Smooth muscle cell (in vitro differentiated cells): Measurements from ENCODE around the gene ARHGAP42. TPM values are rescaled to one million over a fixed set of nuclear protein-coding genes. Genes with fewer than 3 reads are reported as not detected.

Experiments used
- DNase-seq: peaks from one replicate; lab custom pipeline; 2025; ENCODE audit not compliant: unreplicated experiment; lab: John Stamatoyannopoulos, UW
- H2AFZ ChIP-seq: fragments of 200-600 bp; sonication (generic); 2 replicates; pipeline ENCODE4 v1.6.0; 2016; ENCODE audit warnings: antibody characterized with exemption, low read depth, mild to moderate bottlenecking
- H3F3A ChIP-seq: fragments of 200-600 bp; sonication (generic); 2 replicates; pipeline ENCODE4 v1.6.0; 2017; ENCODE audit warnings: antibody characterized with exemption, low read depth
- H3K27ac ChIP-seq: fragments of 200-600 bp; sonication (generic); 2 replicates; pipeline ENCODE4 v1.5.1; 2016; ENCODE audit warnings: low read depth, mild to moderate bottlenecking
- H3K27me3 ChIP-seq: fragments of 200-600 bp; sonication (generic); 2 replicates; pipeline ENCODE4 v1.6.1; 2016; ENCODE audit warnings: low read depth, mild to moderate bottlenecking
- H3K36me3 ChIP-seq: fragments of 200-600 bp; sonication (generic); 2 replicates; pipeline ENCODE4 v1.5.1; 2016; ENCODE audit warnings: low read depth
- H3K4me1 ChIP-seq: fragments of 200-600 bp; sonication (generic); 2 replicates; pipeline ENCODE4 v1.5.1; 2016; ENCODE audit warnings: low read depth
- H3K4me2 ChIP-seq: fragments of 200-600 bp; sonication (generic); 2 replicates; pipeline ENCODE4 v1.6.0; 2016; ENCODE audit warnings: mild to moderate bottlenecking
- H3K4me3 ChIP-seq: fragments of 200-600 bp; sonication (generic); 2 replicates; pipeline ENCODE4 v1.5.1; 2016; ENCODE audit warnings: mild to moderate bottlenecking
- H3K79me2 ChIP-seq: fragments of 200-600 bp; sonication (generic); 2 replicates; pipeline ENCODE4 v1.6.0; 2016; ENCODE audit warnings: low read depth, mild to moderate bottlenecking
- H3K9ac ChIP-seq: fragments of 200-600 bp; sonication (generic); 2 replicates; pipeline ENCODE4 v1.6.0; 2016; ENCODE audit warnings: low read depth
- H3K9me3 ChIP-seq: fragments of 200-600 bp; sonication (generic); replicated peaks from 2 replicates; pipeline ENCODE4 v1.5.1; 2016; ENCODE audit warnings: low read depth
- H4K20me1 ChIP-seq: fragments of 200-600 bp; sonication (generic); 2 replicates; pipeline ENCODE4 v1.6.0; 2016; ENCODE audit warnings: low read depth
- WGBS: methylation state at CpG from one replicate; pipeline ENCODE4 v1.1.7; 2016; ENCODE audit warnings: low lambda C conversion rate; 5-methylcytosine and 5-hydroxymethylcytosine counted together
- polyA plus RNA-seq: library from polyadenylated mRNA; unstranded; fragments of >200 nt; fragmentation: Nextera tagmentation; extraction: Ambion mirVana; gene quantifications from 2 replicates; pipeline ENCODE4 v1.2.1, GENCODE V29; 2016
- total RNA-seq: library from RNA; depleted of rRNA; stranded (reverse); fragments of >200 nt; gene quantifications from 2 replicates; pipeline ENCODE4 v1.2.3, GENCODE V29; 2014
- TF ChIP-seq, protein P1 (sequence below): fragments of 200-600 bp; sonication (generic); IDR thresholded peaks from 2 replicates; pipeline ENCODE4 v1.5.1; 2017; ENCODE audit warnings: borderline replicate concordance, mild to moderate bottlenecking, antibody characterized with exemption; ENCODE audit not compliant: insufficient read depth, poor library complexity, severe bottlenecking

The ARHGAP42 gene
- total and polyA plus RNA-seq, 2 experiments from 2014 or later, result 12.2 to 53.4 TPM

- Histone ChIP-seq H3F3A (no peaks in the 10 kb centered on the region), H2AFZ (no peak overlapping the region), H3K4me1 (peaks cover 4% of the 10 kb centered on the region), H3K79me2 (no peaks in the 10 kb centered on the region), H3K9me3 (no peaks in the 10 kb centered on the region), H4K20me1 (no peaks in the 10 kb centered on the region), H3K4me2 (no peak overlapping the region), H3K36me3 (peaks cover 30% of the 10 kb centered on the region), H3K27me3 (no peaks in the 10 kb centered on the region), H3K9ac (no peak overlapping the region), H3K4me3 (no peak overlapping the region), H3K27ac (no peak overlapping the region)
- no peak for DNase-seq
- 89% methylated on average over 2 of the region's 2 CpGs for WGBS
- TF ChIP-seq, protein P1, sequence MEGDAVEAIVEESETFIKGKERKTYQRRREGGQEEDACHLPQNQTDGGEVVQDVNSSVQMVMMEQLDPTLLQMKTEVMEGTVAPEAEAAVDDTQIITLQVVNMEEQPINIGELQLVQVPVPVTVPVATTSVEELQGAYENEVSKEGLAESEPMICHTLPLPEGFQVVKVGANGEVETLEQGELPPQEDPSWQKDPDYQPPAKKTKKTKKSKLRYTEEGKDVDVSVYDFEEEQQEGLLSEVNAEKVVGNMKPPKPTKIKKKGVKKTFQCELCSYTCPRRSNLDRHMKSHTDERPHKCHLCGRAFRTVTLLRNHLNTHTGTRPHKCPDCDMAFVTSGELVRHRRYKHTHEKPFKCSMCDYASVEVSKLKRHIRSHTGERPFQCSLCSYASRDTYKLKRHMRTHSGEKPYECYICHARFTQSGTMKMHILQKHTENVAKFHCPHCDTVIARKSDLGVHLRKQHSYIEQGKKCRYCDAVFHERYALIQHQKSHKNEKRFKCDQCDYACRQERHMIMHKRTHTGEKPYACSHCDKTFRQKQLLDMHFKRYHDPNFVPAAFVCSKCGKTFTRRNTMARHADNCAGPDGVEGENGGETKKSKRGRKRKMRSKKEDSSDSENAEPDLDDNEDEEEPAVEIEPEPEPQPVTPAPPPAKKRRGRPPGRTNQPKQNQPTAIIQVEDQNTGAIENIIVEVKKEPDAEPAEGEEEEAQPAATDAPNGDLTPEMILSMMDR, result no peak
Measured at GRCh38 chr11:100978939-100979338, 291.9 kb downstream of the ARHGAP42 start.

GRCh38 chr11:100980156-100980555, 293.1 kb downstream of the ARHGAP42 start:
- H3K9me3 ChIP-seq, result no peaks in the 10 kb centered on the region
- H4K20me1 ChIP-seq, result no peaks in the 10 kb centered on the region
- no peak overlapping the region for H3K4me3 ChIP-seq
- H3K9ac ChIP-seq, result no peak overlapping the region
- H3F3A ChIP-seq, result no peaks in the 10 kb centered on the region
- no peak overlapping the region for H3K4me2 ChIP-seq
- no peak for DNase-seq
- peaks cover 4% of the 10 kb centered on the region for H3K4me1 ChIP-seq
- 88% methylated on average over 3 of the region's 3 CpGs for WGBS
- no peaks in the 10 kb centered on the region for H3K27me3 ChIP-seq
- no peak overlapping the region for H3K27ac ChIP-seq
- no peak overlapping the region for H2AFZ ChIP-seq
- peaks cover 30% of the 10 kb centered on the region for H3K36me3 ChIP-seq
- no peaks in the 10 kb centered on the region for H3K79me2 ChIP-seq
- TF ChIP-seq, protein P1, result peak; percentile 31

- Histone ChIP-seq H3K4me3 (no peak overlapping the region), H3K9ac (no peak overlapping the region), H3K9me3 (no peaks in the 10 kb centered on the region), H3K27ac (no peak overlapping the region), H3K36me3 (peaks cover 20% of the 10 kb centered on the region), H3F3A (no peaks in the 10 kb centered on the region), H3K4me2 (no peak overlapping the region), H4K20me1 (no peaks in the 10 kb centered on the region), H3K79me2 (no peaks in the 10 kb centered on the region), H3K27me3 (no peaks in the 10 kb centered on the region), H2AFZ (no peak overlapping the region), H3K4me1 (peaks cover 4% of the 10 kb centered on the region)
- TF ChIP-seq, protein P1, result no peak
- DNase-seq, result no peak
- 85% methylated on average over 1 of the region's 1 CpG for WGBS
Measured at GRCh38 chr11:100981196-100981824, 294.2 kb downstream of the ARHGAP42 start.

- H3K27me3 ChIP-seq, result no peaks in the 10 kb centered on the region
- TF ChIP-seq, protein P1, result no peak
Measured at GRCh38 chr11:100984668-100985067, 297.6 kb downstream of the ARHGAP42 start.

More at GRCh38 chr11:100984668-100985067, 297.6 kb downstream of the ARHGAP42 start:
- Histone ChIP-seq H3K9me3 (no peaks in the 10 kb centered on the region), H3K36me3 (peaks cover 3% of the 10 kb centered on the region), H3K27ac (no peak overlapping the region), H3K4me1 (no peaks in the 10 kb centered on the region), H4K20me1 (no peaks in the 10 kb centered on the region), H3K4me2 (no peak overlapping the region), H3K4me3 (no peak overlapping the region), H3F3A (peaks cover 6% of the 10 kb centered on the region), H2AFZ (no peak overlapping the region), H3K9ac (no peak overlapping the region), H3K79me2 (no peaks in the 10 kb centered on the region)
- DNase-seq, result no peak
- 90% methylated on average over 3 of the region's 3 CpGs for WGBS
